CD4-positive, alpha-beta memory T cell (primary cell): ENCODE measurements around the gene ZNF544. TPM values are rescaled to one million over a fixed set of nuclear protein-coding genes. Genes with fewer than 3 reads are reported as not detected.
A peak's percentile ranks its signal among the peaks of the same experiment; 100 is the strongest.

Experiments used
- CTCF ChIA-PET: fragments of 350-600 bp; sonication (Branson Sonifier 250); formaldehyde crosslinking; loops from one replicate; lab custom pipeline; 2021; ENCODE audit warnings: inconsistent platforms; ENCODE audit not compliant: partially characterized antibody; lab: Charles Lee
- POLR2A ChIA-PET: fragments of 350-600 bp; sonication (Branson Sonifier 250); formaldehyde crosslinking; loops from one replicate; lab custom pipeline; 2021; ENCODE audit not compliant: partially characterized antibody; lab: Charles Lee
- DNase-seq, 5 donors: peaks; one replicate each; pipeline versions ENCODE4 v3.0.0 to v3.0.0-alpha.2; 2020 to 2022; ENCODE audit warnings: mixed read lengths in 1 of 5
- H3K27ac ChIP-seq: one replicate; pipeline ENCODE4 v1.7.0; 2013; ENCODE audit warnings: low read depth, low read length
- H3K27me3 ChIP-seq: 2 replicates; pipeline ENCODE4 v1.7.0; 2013; ENCODE audit warnings: mild to moderate bottlenecking, low read length, moderate library complexity; ENCODE audit not compliant: insufficient read depth
- H3K36me3 ChIP-seq: 2 replicates; pipeline ENCODE4 v1.7.0; 2013; ENCODE audit warnings: mild to moderate bottlenecking, low read length, moderate library complexity; ENCODE audit not compliant: insufficient read depth
- H3K4me1 ChIP-seq: 2 replicates; pipeline ENCODE4 v1.7.0; 2013; ENCODE audit warnings: mild to moderate bottlenecking, low read length, moderate library complexity; ENCODE audit not compliant: insufficient read depth
- H3K4me3 ChIP-seq, 2 donors: one replicate each; pipeline ENCODE4 v1.7.0; 2013; ENCODE audit warnings: low read length in 2 of 2, mild to moderate bottlenecking in 1 of 2
- H3K9me3 ChIP-seq, 2 donors: one replicate each; pipeline ENCODE4 v1.7.0; 2013; ENCODE audit warnings: low read length in 2 of 2, control low read depth in 1 of 2; ENCODE audit not compliant: control insufficient read depth in 1 of 2
- H3K27ac Mint-ChIP-seq, 7 donors: one replicate each; pipeline ENCODE4 v1.8.0; 2020 to 2021; ENCODE audit warnings: mixed read lengths in 7 of 7, mild to moderate bottlenecking in 6 of 7, inconsistent platforms in 3 of 7, moderate library complexity in 3 of 7
- H3K27me3 Mint-ChIP-seq, 2 donors: one replicate each; pipeline ENCODE4 v1.8.0; 2020 to 2021; ENCODE audit warnings: mixed read lengths in 2 of 2
- H3K36me3 Mint-ChIP-seq, 2 donors: one replicate each; pipeline ENCODE4 v1.8.0; 2020 to 2021; ENCODE audit warnings: mixed read lengths in 2 of 2, inconsistent platforms in 1 of 2, mild to moderate bottlenecking in 1 of 2
- H3K4me1 Mint-ChIP-seq, 4 donors: one replicate each; pipeline ENCODE4 v1.8.0; 2020 to 2021; ENCODE audit warnings: mixed read lengths in 4 of 4, mild to moderate bottlenecking in 1 of 4
- H3K4me3 Mint-ChIP-seq, 8 donors: one replicate each; pipeline ENCODE4 v1.8.0; 2020 to 2021; ENCODE audit warnings: mixed read lengths in 8 of 8, mild to moderate bottlenecking in 7 of 8, moderate library complexity in 6 of 8, inconsistent platforms in 3 of 8
- H3K9me3 Mint-ChIP-seq, 8 donors: one replicate each; pipeline ENCODE4 v1.8.0; 2020 to 2021; ENCODE audit warnings: mixed read lengths in 8 of 8, mild to moderate bottlenecking in 5 of 8, inconsistent platforms in 3 of 8, moderate library complexity in 1 of 8
- intact Hi-C: fragments of 100-400 bp; cut with micrococcal nuclease; formaldehyde crosslinking; loops from one replicate; pipeline ENCODE4 v1.15.1; 2023
- polyA plus RNA-seq, 2 donors: library from polyadenylated mRNA; unstranded; fragments of 300-500 nt; fragmentation: Illumina TruSeq; gene quantifications; one replicate each; pipeline ENCODE4 v1.2.3, GENCODE V29; 2021
- total RNA-seq, 2 experiments: library from RNA; stranded (reverse); gene quantifications; one replicate each; pipeline ENCODE4 v1.2.3, GENCODE V29; 2021

ZNF544 gene
- total and polyA plus RNA-seq, 4 experiments from 2014 or later = 13.7 to 67.6 (median 43.2) TPM

GRCh38 chr19:58217069-58217481, 11.6 kb upstream of the ZNF544 start:
- H3K9me3 ChIP-seq = peaks cover 16 to 49% of the 10 kb centered on the region in 2 donors
- H3K4me3 Mint-ChIP-seq = no peak overlapping the region
- no peaks in the 10 kb centered on the region for H3K27me3 Mint-ChIP-seq
- intact Hi-C loops = no loop called here
- peaks cover 10% of the 10 kb centered on the region for H3K36me3 ChIP-seq
- POLR2A ChIA-PET = no interaction called here
- no peak for DNase-seq
- no peak overlapping the region for H3K27ac Mint-ChIP-seq
- CTCF ChIA-PET = no interaction called here
- no peak overlapping the region for H3K4me3 ChIP-seq
- H3K9me3 Mint-ChIP-seq = peaks cover 0 to 70% (median 59%) of the 10 kb centered on the region in 8 donors
- no peaks in the 10 kb centered on the region for H3K27me3 ChIP-seq
- H3K36me3 Mint-ChIP-seq = peaks cover 15 to 18% of the 10 kb centered on the region in 2 donors
- no peak overlapping the region for H3K27ac ChIP-seq
- H3K4me1 Mint-ChIP-seq = no peaks in the 10 kb centered on the region
- H3K4me1 ChIP-seq = no peaks in the 10 kb centered on the region

GRCh38 chr19:58217607-58218391, 10.9 kb upstream of the ZNF544 start:
- DNase-seq = no peak
- Mint-ChIP-seq H3K9me3 (peaks cover 0 to 69% (median 57%) of the 10 kb centered on the region in 8 donors), H3K4me1 (no peaks in the 10 kb centered on the region), H3K27me3 (no peaks in the 10 kb centered on the region), H3K4me3 (no peak overlapping the region), H3K36me3 (peaks cover 8 to 14% of the 10 kb centered on the region in 2 donors), H3K27ac (no peak overlapping the region)
- Histone ChIP-seq H3K27ac (no peak overlapping the region), H3K27me3 (no peaks in the 10 kb centered on the region), H3K9me3 (peaks cover 9 to 41% of the 10 kb centered on the region in 2 donors), H3K4me1 (no peaks in the 10 kb centered on the region), H3K4me3 (no peak overlapping the region), H3K36me3 (peaks cover 3% of the 10 kb centered on the region)
- CTCF ChIA-PET = interaction anchor here (1.0 kb wide), 1 partner anchor 364 kb away, joined by 3 read pairs; no protein-coding TSS in a partner anchor
- intact Hi-C loops = loop anchor here (2.0 kb wide), 1 partner anchor 93 kb away; no protein-coding TSS in a partner anchor
- POLR2A ChIA-PET = no interaction called here

GRCh38 chr19:58218899-58219298, 9.8 kb upstream of the ZNF544 start:
- ChIA-PET CTCF (no interaction called here), POLR2A (no interaction called here)
- Histone ChIP-seq H3K27me3 (no peaks in the 10 kb centered on the region), H3K36me3 (no peaks in the 10 kb centered on the region), H3K27ac (no peak overlapping the region), H3K9me3 (peaks cover under 1 to 30% of the 10 kb centered on the region in 2 donors), H3K4me3 (no peak overlapping the region), H3K4me1 (no peaks in the 10 kb centered on the region)
- intact Hi-C loops = loop anchor here (2.0 kb wide), 1 partner anchor 92 kb away; no protein-coding TSS in a partner anchor
- DNase-seq = peak in 3 of 5 donors; percentile 36 to 43 (median 40)
- Mint-ChIP-seq H3K27ac (no peak overlapping the region), H3K4me1 (no peaks in the 10 kb centered on the region), H3K36me3 (peaks cover 2 to 5% of the 10 kb centered on the region in 2 donors), H3K9me3 (peaks cover 0 to 68% (median 49%) of the 10 kb centered on the region in 8 donors), H3K4me3 (no peak overlapping the region), H3K27me3 (no peaks in the 10 kb centered on the region)

- CTCF ChIA-PET = interaction anchor here (0.6 to 2.7 kb wide), 6 partner anchors 12 to 136 kb away, joined by 3 to 7 read pairs (median 4); partner anchors contain the start of gene ZNF497
- Histone ChIP-seq H3K4me1 (peaks cover 15% of the 10 kb centered on the region), H3K9me3 (no peaks in the 10 kb centered on the region), H3K27me3 (no peaks in the 10 kb centered on the region), H3K27ac (peak overlapping the region; percentile 50), H3K36me3 (peaks cover 13% of the 10 kb centered on the region), H3K4me3 (peak overlapping the region; percentile 68 to 70)
- Mint-ChIP-seq H3K27me3 (no peaks in the 10 kb centered on the region), H3K27ac (peak overlapping the region; percentile 78 to 95 (median 88)), H3K4me3 (peak overlapping the region; percentile 92 to 97 (median 94)), H3K4me1 (peaks cover 15 to 31% (median 24%) of the 10 kb centered on the region in 4 donors), H3K9me3 (peaks cover 3 to 59% (median 20%) of the 10 kb centered on the region in 8 donors), H3K36me3 (peaks cover 36 to 42% of the 10 kb centered on the region in 2 donors)
- intact Hi-C loops = loop anchor here (1.0 to 10.0 kb wide), 5 partner anchors 45 to 249 kb away; partner anchors contain the start of genes RPS5, ZNF274, ZNF446 and ZNF8
- peak in 1 of 5 donors; percentile 4 for DNase-seq
- POLR2A ChIA-PET = interaction anchor here (1.4 to 2.5 kb wide), 8 partner anchors 15 to 291 kb away, joined by 3 to 16 read pairs (median 6); partner anchors contain the start of genes ERVK3-1, RPS5, ZBTB45 and ZNF274
Observed at GRCh38 chr19:58227964-58228584, 640 bp upstream of the ZNF544 start.

- ChIA-PET CTCF (interaction anchor here (1.2 to 2.7 kb wide), 5 partner anchors 11 to 134 kb away, joined by 3 to 7 read pairs (median 4); partner anchors contain the start of gene ZNF497), POLR2A (interaction anchor here (0.9 to 2.5 kb wide), 8 partner anchors 43 to 290 kb away, joined by 3 to 16 read pairs (median 6); partner anchors contain the start of genes ERVK3-1, RPS5, ZBTB45 and ZNF274)
- Mint-ChIP-seq H3K27ac (peak overlapping the region in 6 of 7 donors; percentile 24 to 95 (median 80)), H3K4me3 (peak overlapping the region; percentile 92 to 97 (median 94)), H3K9me3 (peaks cover 3 to 59% (median 22%) of the 10 kb centered on the region in 8 donors), H3K4me1 (peaks cover 15 to 31% (median 25%) of the 10 kb centered on the region in 4 donors), H3K36me3 (peaks cover 48 to 54% of the 10 kb centered on the region in 2 donors), H3K27me3 (no peaks in the 10 kb centered on the region)
- Histone ChIP-seq H3K27ac (peak overlapping the region; percentile 50), H3K4me1 (peaks cover 15% of the 10 kb centered on the region), H3K27me3 (no peaks in the 10 kb centered on the region), H3K4me3 (peak overlapping the region; percentile 13 to 68), H3K36me3 (peaks cover 13% of the 10 kb centered on the region), H3K9me3 (no peaks in the 10 kb centered on the region)
- peak in 4 of 5 donors; percentile 8 to 55 (median 17) for DNase-seq
- intact Hi-C loops = loop anchor here (1.0 to 10.0 kb wide), 4 partner anchors 76 to 248 kb away; partner anchors contain the start of genes ERVK3-1, RPS5, ZNF446 and ZNF837
Observed at GRCh38 chr19:58229255-58229639, 533 bp downstream of the ZNF544 start.

- Mint-ChIP-seq H3K27me3 (no peaks in the 10 kb centered on the region), H3K36me3 (peaks cover 79 to 88% of the 10 kb centered on the region in 2 donors), H3K4me3 (no peak overlapping the region), H3K9me3 (peaks cover 5 to 98% (median 64%) of the 10 kb centered on the region in 8 donors), H3K4me1 (peaks cover 0 to 5% (median 0%) of the 10 kb centered on the region in 4 donors), H3K27ac (no peak overlapping the region)
- no peak for DNase-seq
- Histone ChIP-seq H3K4me1 (no peaks in the 10 kb centered on the region), H3K4me3 (no peak overlapping the region), H3K27ac (no peak overlapping the region), H3K9me3 (peaks cover 0 to 26% of the 10 kb centered on the region in 2 donors), H3K27me3 (no peaks in the 10 kb centered on the region), H3K36me3 (peaks cover 23% of the 10 kb centered on the region)
- CTCF ChIA-PET = no interaction called here
- intact Hi-C loops = no loop called here
- POLR2A ChIA-PET = no interaction called here
Observed at GRCh38 chr19:58237324-58237723, 8.6 kb downstream of the ZNF544 start.
